Fibroblast of villous mesenchyme (primary cell): ENCODE results near the gene SSR1. TPM values are rescaled to one million over a fixed set of nuclear protein-coding genes. Genes with fewer than 3 reads are reported as not detected.
"Not testable (repeated sequence)": the region's sequence is repeated elsewhere in the genome, so short reads cannot be mapped to it uniquely, and the experiment has no call there.

Experiments used
- DNase-seq: peaks from one replicate; pipeline ENCODE4 v3.0.0-alpha.2; 2010; ENCODE audit warnings: low read depth
- H3K4me3 ChIP-seq: 2 replicates; pipeline ENCODE4 v1.5.1; 2011; ENCODE audit warnings: low read depth, mild to moderate bottlenecking, low read length
- total RNA-seq: library from RNA; depleted of rRNA; stranded (reverse); fragments of >200 nt; gene quantifications from 2 replicates; pipeline ENCODE4 v1.2.3, GENCODE V29; 2012
- TF ChIP-seq, protein P1 (sequence below): IDR thresholded peaks from 2 replicates; pipeline ENCODE4 v1.5.1; 2012; ENCODE audit warnings: low read depth, mild to moderate bottlenecking, low read length; ENCODE audit not compliant: insufficient read depth

Gene SSR1
- total RNA-seq, 1 donor = 203 TPM

DNA sequence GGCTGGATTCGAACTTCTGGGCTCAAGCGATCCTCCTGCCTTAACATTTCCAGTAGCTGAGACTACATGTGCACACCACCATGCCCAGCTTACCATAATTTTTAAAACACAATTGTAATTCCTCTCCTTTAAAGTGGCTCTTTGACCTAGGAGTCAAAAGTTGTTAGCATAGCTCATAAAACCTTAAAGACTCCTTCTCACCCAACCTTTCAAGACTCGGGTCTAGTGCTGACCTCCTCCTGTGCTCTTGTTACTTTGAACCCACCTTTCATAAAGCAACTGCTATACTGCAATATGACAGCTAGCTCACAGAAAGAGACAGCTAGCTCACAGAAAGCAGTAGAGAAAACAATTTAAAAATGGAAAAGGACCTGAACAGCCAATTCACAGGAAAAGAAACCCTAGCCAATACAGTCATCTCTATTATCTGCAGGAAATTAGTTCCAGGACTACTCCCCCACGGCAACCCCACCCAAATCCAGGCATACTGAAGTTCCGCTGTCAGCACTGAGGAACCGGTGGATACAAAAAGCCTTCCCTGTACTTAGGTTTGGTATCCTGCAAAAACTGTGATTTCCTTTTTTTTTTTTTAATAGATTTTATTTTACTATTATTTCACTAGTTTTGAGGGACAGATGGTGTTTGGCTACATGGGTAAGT, 20.3 kb downstream of the SSR1 start:
- DNase-seq = no peak
- TF ChIP-seq, protein P1, sequence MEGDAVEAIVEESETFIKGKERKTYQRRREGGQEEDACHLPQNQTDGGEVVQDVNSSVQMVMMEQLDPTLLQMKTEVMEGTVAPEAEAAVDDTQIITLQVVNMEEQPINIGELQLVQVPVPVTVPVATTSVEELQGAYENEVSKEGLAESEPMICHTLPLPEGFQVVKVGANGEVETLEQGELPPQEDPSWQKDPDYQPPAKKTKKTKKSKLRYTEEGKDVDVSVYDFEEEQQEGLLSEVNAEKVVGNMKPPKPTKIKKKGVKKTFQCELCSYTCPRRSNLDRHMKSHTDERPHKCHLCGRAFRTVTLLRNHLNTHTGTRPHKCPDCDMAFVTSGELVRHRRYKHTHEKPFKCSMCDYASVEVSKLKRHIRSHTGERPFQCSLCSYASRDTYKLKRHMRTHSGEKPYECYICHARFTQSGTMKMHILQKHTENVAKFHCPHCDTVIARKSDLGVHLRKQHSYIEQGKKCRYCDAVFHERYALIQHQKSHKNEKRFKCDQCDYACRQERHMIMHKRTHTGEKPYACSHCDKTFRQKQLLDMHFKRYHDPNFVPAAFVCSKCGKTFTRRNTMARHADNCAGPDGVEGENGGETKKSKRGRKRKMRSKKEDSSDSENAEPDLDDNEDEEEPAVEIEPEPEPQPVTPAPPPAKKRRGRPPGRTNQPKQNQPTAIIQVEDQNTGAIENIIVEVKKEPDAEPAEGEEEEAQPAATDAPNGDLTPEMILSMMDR = no peak
- H3K4me3 ChIP-seq = no peak overlapping the region

GRCh38 chr6:7290079-7290478, 22.9 kb downstream of the SSR1 start:
- TF ChIP-seq, protein P1 = no peak
- no peak overlapping the region for H3K4me3 ChIP-seq
- no peak for DNase-seq

- TF ChIP-seq, protein P1 = no peak
- no peak overlapping the region for H3K4me3 ChIP-seq
- DNase-seq = no peak
Measured at GRCh38 chr6:7285416-7285815, 27.6 kb downstream of the SSR1 start.

- DNase-seq = no peak
- TF ChIP-seq, protein P1 = no peak
- no peak overlapping the region for H3K4me3 ChIP-seq
Measured at GRCh38 chr6:7283676-7284075, 29.3 kb downstream of the SSR1 start.

- DNase-seq = no peak
- no peak overlapping the region for H3K4me3 ChIP-seq
- TF ChIP-seq, protein P1 = no peak
Measured at GRCh38 chr6:7282097-7282906, 30.7 kb downstream of the SSR1 start.

DNA sequence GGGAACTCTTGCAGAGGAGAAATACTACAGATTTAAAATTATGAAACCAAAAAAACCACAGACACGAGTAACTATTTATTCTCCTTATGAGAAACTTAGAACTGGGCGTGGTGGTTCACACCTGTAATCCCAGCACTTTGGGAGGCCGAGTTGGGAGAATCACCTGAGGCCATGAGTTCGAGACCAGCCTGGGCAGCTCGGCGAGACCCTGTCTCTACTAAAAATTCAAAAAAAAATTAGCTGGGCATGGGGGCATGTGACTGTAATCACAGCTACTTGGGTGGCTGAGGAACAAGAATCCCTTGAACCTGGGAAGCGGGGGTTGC, 36.8 kb downstream of the SSR1 start:
- H3K4me3 ChIP-seq = no peak overlapping the region
- TF ChIP-seq, protein P1 = no peak
- no peak for DNase-seq

DNA sequence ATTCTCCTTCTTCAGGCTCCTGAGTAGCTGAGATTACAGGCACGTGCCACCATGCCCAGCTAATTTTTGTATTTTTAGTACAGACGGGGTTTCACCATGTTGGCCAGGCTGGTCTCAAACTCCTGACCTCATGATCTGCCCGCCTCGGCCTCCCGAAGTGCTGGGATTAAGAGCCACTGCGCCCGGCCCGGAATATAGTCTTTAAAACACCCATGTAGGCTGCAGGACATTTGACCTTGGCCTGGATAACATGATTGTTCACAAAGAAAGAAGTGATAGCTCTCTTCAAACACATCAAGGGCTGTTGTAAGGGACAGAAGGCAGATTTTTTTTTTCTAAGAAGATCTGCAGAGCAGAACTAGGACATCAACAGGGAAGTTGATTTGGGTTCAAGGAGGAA, 38.5 kb downstream of the SSR1 start:
- not testable (repeated sequence) for H3K4me3 ChIP-seq, DNase-seq
